K562 (cell line): Measurements from ENCODE around the gene CPLANE2. TPM values are rescaled to one million over a fixed set of nuclear protein-coding genes. Genes with fewer than 3 reads are reported as not detected.

Source experiments
- BCL6 ChIP-seq: fragments of 250-450 bp; sonication (Bioruptor Pico); IDR thresholded peaks from 2 replicates; pipeline ENCODE4 v1.4.0; 2020
- BRF2 ChIP-seq: IDR thresholded peaks from 3 replicates; pipeline ENCODE4 v1.6.1; 2011; ENCODE audit warnings: borderline replicate concordance, mild to moderate bottlenecking; ENCODE audit not compliant: insufficient read length, insufficient read depth
- EWSR1 ChIP-seq: fragments of 450-650 bp; IDR thresholded peaks from 2 replicates; pipeline ENCODE4 v1.6.1; 2018; ENCODE audit warnings: borderline replicate concordance, mild to moderate bottlenecking, low read depth, moderate library complexity; ENCODE audit not compliant: partially characterized antibody
- GABPA ChIP-seq: fragments of 200-800 bp; sonication (Bioruptor generic); conservative IDR thresholded peaks from 2 replicates; pipeline ENCODE4 v1.6.1; 2016; ENCODE audit warnings: low read depth, missing genetic modification characterization, missing compliant biosample characterization
- KLF13 ChIP-seq: fragments of 450-650 bp; IDR thresholded peaks from 2 replicates; pipeline ENCODE4 v1.6.1; 2016; ENCODE audit warnings: missing genetic modification characterization, low read depth, mild to moderate bottlenecking, missing compliant biosample characterization, moderate library complexity, borderline replicate concordance
- MAZ ChIP-seq, 2 experiments: fragments of 450-650 bp in 1 of 2; sonication (generic) in 1 of 2; formaldehyde crosslinking; IDR thresholded peaks in 1 of 2; conservative IDR thresholded peaks in 1 of 2; 2 replicates each; pipeline versions ENCODE4 v1.4.0 to v1.5.0; 2020; ENCODE audit warnings: mild to moderate bottlenecking in 1 of 2, missing genetic modification reagents in 1 of 2
- NFIC ChIP-seq: fragments of 450-650 bp; IDR thresholded peaks from 2 replicates; pipeline ENCODE4 v1.6.1; 2017; ENCODE audit warnings: mild to moderate bottlenecking, inconsistent platforms
- PATZ1 ChIP-seq: fragments of 250-450 bp; sonication (Bioruptor Pico); IDR thresholded peaks from 2 replicates; pipeline ENCODE4 v1.5.0; 2020; ENCODE audit warnings: mild to moderate bottlenecking, borderline replicate concordance
- PHF20 ChIP-seq: fragments of 450-650 bp; IDR thresholded peaks from 2 replicates; pipeline ENCODE4 v1.6.1; 2018; ENCODE audit not compliant: partially characterized antibody
- PPARD ChIP-seq: fragments of 250-450 bp; sonication (Bioruptor Pico); IDR thresholded peaks from 2 replicates; pipeline ENCODE4 v1.8.0; 2022; ENCODE audit warnings: inconsistent platforms, mild to moderate bottlenecking, moderate library complexity
- RBM22 ChIP-seq: fragments of 200-400 bp; formaldehyde crosslinking; IDR thresholded peaks from 2 replicates; pipeline ENCODE4 v1.6.1; 2018; ENCODE audit warnings: low read length, low read depth; ENCODE audit not compliant: poor library complexity, severe bottlenecking
- SMAD3 ChIP-seq: fragments of 450-650 bp; formaldehyde crosslinking; conservative IDR thresholded peaks from 2 replicates; pipeline ENCODE4 v1.4.0; 2020; ENCODE audit warnings: mild to moderate bottlenecking
- XRCC3 ChIP-seq: fragments of 450-650 bp; IDR thresholded peaks from 2 replicates; pipeline ENCODE4 v1.6.1; 2017; ENCODE audit warnings: mild to moderate bottlenecking, moderate library complexity
- ZBTB11 ChIP-seq, 3 experiments: fragments of 200-800 bp in 1 of 3; fragments of 250-450 bp in 1 of 3; fragments of 450-650 bp in 1 of 3; sonication (Bioruptor Pico) in 1 of 3; sonication (Bioruptor generic) in 1 of 3; formaldehyde crosslinking in 1 of 3; IDR thresholded peaks; 2 replicates each; pipeline versions ENCODE4 v1.6.1 to v1.8.0; 2016 to 2022; ENCODE audit warnings: mild to moderate bottlenecking in 2 of 3, missing genetic modification characterization in 2 of 3, missing compliant biosample characterization in 1 of 3, moderate library complexity in 1 of 3
- ZBTB17 ChIP-seq: fragments of 450-650 bp; formaldehyde crosslinking; IDR thresholded peaks from 2 replicates; pipeline ENCODE4 v1.4.0; 2020; ENCODE audit warnings: mild to moderate bottlenecking
- ZBTB26 ChIP-seq: fragments of 450-650 bp; formaldehyde crosslinking; IDR thresholded peaks from 2 replicates; pipeline ENCODE4 v1.4.0; 2022; ENCODE audit warnings: missing genetic modification characterization
- ZNF507 ChIP-seq: conservative IDR thresholded peaks from 2 replicates; pipeline ENCODE4 v1.6.1; 2017; ENCODE audit warnings: missing genetic modification characterization, missing compliant biosample characterization
- ZNF639 ChIP-seq, 2 experiments: fragments of 200-800 bp in 1 of 2; sonication (Bioruptor generic) in 1 of 2; sonication (generic) in 1 of 2; formaldehyde crosslinking in 1 of 2; IDR thresholded peaks in 1 of 2; conservative IDR thresholded peaks in 1 of 2; 2 replicates each; pipeline versions ENCODE4 v1.5.0 to v1.6.1; 2016 to 2020; ENCODE audit warnings: missing compliant biosample characterization in 1 of 2, missing genetic modification characterization in 1 of 2, missing genetic modification reagents in 1 of 2
- polyA plus RNA-seq, 8 experiments: library from polyadenylated mRNA; depleted of rRNA in 4 of 8; stranded (reverse) in 5 of 8; unstranded in 3 of 8; fragments of >200 nt; fragmentation: Nextera tagmentation in 2 of 8; fragmentation: Illumina TruSeq in 1 of 8; extraction: Ambion mirVana in 2 of 8; extraction: Trizol in 1 of 8; gene quantifications; 2 replicates each; pipeline versions ENCODE4 v1.2.1 to v1.2.3, GENCODE V29; 2011 to 2014; ENCODE audit warnings: inconsistent platforms in 1 of 8, missing spikeins in 1 of 8
- total RNA-seq, 7 experiments: library from RNA; depleted of rRNA in 6 of 7; stranded (reverse); fragments of >200 nt in 6 of 7; fragmentation: Illumina TruSeq in 2 of 7; extraction: Trizol in 2 of 7; gene quantifications; 2 replicates each; pipeline versions ENCODE4 v1.2.1 to v1.2.3, GENCODE V29; 2011 to 2021; ENCODE audit warnings: low replicate concordance in 1 of 7

The CPLANE2 gene
- total and polyA plus RNA-seq, 9 of the 15 experiments (the other 6 are each of a cell fraction or from before 2014, with no cell fraction given) = 0.17 to 20.9 (median 8.1) TPM

GRCh38 chr1:16248007-16248436, 11.0 kb upstream of the CPLANE2 start (continued):
- no peak for TF ChIP-seq ZBTB11 (CRISPR knock-in tag; IDR thresholded peaks at IDR 0.05)
- TF ChIP-seq ZNF639 (CRISPR knock-in tag; conservative IDR thresholded peaks at IDR 0.05 in 1 of 2, IDR thresholded peaks at IDR 0.05 in 1 of 2) = no peak
- TF ChIP-seq RBM22 = no peak
- no peak for TF ChIP-seq PHF20
- no peak for TF ChIP-seq ZNF507 (tag)
- TF ChIP-seq BRF2 = no peak
- no peak for TF ChIP-seq ZBTB17 (CRISPR knock-in tag)
- no peak for TF ChIP-seq EWSR1
- TF ChIP-seq GABPA (tag) = 0 out of 2 replicates have a peak, but pooled peaks have one; percentile 10
- no peak for TF ChIP-seq MAZ (CRISPR knock-in tag; conservative IDR thresholded peaks at IDR 0.05 in 1 of 2, IDR thresholded peaks at IDR 0.05 in 1 of 2)
- TF ChIP-seq ZBTB26 (CRISPR knock-in tag) = no peak
- TF ChIP-seq BCL6 (CRISPR knock-in tag) = 0 out of 2 replicates have a peak, but pooled peaks have one; percentile 52
- no peak for TF ChIP-seq NFIC
- TF ChIP-seq SMAD3 (CRISPR knock-in tag) = 0 out of 2 replicates have a peak, but pooled peaks have one; percentile 66
- TF ChIP-seq XRCC3 = no peak
- no peak for TF ChIP-seq PPARD (CRISPR knock-in tag)
- TF ChIP-seq PATZ1 (CRISPR knock-in tag) = no peak
- TF ChIP-seq KLF13 (tag) = peak; percentile 59; the same call in 1 of the 2 replicates
